ENCODE data around the gene CNTNAP2. TPM values are rescaled to one million over a fixed set of nuclear protein-coding genes. Genes with fewer than 3 reads are reported as not detected.

CNTNAP2 gene
- total RNA-seq, 1 donor from 2014 or later: 0.27 TPM

DNA sequence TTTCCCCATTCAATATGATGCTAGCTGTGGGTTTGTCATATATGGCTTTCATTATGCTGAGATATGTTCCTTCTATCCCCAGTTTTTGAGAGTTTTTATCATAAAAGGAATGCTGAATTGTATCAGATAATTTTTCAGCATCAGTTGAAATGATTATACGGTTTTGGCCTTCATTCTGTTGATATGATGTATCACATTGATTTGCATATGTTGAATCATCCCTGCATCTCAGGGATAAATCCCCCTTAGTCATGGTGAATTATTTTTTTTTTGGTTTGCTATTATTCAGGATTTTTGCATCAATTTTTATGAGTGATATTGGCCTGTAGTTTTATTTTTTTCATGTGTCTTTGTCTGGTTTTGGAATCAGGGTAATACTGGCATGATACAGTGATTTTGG, 1321.6 kb downstream of the CNTNAP2 start:
- H3K4me1 Mint-ChIP-seq (ENCODE audit: low read depth): no peaks in the 10 kb centered on the region

DNA sequence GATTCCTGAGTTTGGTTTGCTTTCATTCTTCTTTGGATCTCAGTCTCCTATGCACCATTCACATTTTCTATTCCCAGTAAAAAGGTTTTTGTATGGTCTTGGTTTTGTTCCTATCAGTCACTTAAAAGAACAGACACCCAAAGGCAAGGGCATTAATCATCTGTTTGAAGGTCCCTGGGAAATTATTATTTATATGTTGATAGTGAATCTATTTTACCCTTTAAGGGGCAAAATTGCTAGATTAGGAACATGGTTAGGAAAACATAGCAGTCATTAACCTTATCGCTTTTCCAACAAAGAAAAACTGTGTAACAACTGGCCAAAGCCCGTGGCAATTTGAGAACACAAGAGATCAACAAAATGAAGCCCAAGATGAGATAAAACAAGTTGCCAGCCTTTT, 1327.3 kb downstream of the CNTNAP2 start:
- TF ChIP-seq, protein P1, sequence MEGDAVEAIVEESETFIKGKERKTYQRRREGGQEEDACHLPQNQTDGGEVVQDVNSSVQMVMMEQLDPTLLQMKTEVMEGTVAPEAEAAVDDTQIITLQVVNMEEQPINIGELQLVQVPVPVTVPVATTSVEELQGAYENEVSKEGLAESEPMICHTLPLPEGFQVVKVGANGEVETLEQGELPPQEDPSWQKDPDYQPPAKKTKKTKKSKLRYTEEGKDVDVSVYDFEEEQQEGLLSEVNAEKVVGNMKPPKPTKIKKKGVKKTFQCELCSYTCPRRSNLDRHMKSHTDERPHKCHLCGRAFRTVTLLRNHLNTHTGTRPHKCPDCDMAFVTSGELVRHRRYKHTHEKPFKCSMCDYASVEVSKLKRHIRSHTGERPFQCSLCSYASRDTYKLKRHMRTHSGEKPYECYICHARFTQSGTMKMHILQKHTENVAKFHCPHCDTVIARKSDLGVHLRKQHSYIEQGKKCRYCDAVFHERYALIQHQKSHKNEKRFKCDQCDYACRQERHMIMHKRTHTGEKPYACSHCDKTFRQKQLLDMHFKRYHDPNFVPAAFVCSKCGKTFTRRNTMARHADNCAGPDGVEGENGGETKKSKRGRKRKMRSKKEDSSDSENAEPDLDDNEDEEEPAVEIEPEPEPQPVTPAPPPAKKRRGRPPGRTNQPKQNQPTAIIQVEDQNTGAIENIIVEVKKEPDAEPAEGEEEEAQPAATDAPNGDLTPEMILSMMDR (IDR thresholded peaks at IDR 0.05): no peak
- DNase-seq (ENCODE audit: low spot score): no peak
- Mint-ChIP-seq H3K27ac (ENCODE audit: unreplicated experiment) (no peak overlapping the region), H3K9me3 (ENCODE audit: low read depth) (peaks cover 20% of the 10 kb centered on the region), H3K4me1 (ENCODE audit: low read depth) (no peaks in the 10 kb centered on the region), H3K36me3 (ENCODE audit: low read depth) (peaks cover 7% of the 10 kb centered on the region), H3K4me3 (ENCODE audit: unreplicated experiment) (no peak overlapping the region), H3K27me3 (ENCODE audit: low read depth) (no peaks in the 10 kb centered on the region)

More for the DNA sequence above, 1321.6 kb downstream of the CNTNAP2 start:
- no peak for DNase-seq (ENCODE audit: low spot score)
- Mint-ChIP-seq H3K9me3 (ENCODE audit: low read depth) (peaks cover 26% of the 10 kb centered on the region), H3K4me3 (ENCODE audit: unreplicated experiment) (no peak overlapping the region), H3K36me3 (ENCODE audit: low read depth) (peaks cover 7% of the 10 kb centered on the region), H3K27ac (ENCODE audit: unreplicated experiment) (no peak overlapping the region), H3K27me3 (ENCODE audit: low read depth) (no peaks in the 10 kb centered on the region)
- TF ChIP-seq, protein P1 (IDR thresholded peaks at IDR 0.05): no peak

DNA sequence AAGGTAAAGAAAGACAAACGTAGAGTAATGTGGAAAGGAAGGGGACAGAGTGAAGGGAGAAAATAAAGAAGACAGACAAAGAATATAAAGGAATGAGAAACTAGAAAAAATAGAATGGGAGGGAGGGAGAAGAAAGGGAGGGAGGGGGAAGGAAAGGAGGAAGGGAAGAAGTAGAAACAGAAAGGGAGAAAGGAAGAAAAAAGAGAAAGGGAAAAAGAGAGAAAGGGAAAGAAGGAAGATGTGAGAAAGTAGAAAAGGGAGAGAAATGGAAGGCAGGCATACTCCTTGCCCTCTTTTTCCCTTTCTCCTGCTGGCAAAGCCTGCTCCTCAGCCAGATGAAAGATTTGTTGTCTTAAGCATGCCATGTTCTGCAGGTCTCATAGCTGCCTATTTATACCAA, 1336.2 kb downstream of the CNTNAP2 start:
- Mint-ChIP-seq H3K4me1 (ENCODE audit: low read depth) (peaks cover 3% of the 10 kb centered on the region), H3K27ac (ENCODE audit: unreplicated experiment) (no peak overlapping the region), H3K9me3 (ENCODE audit: low read depth) (no peaks in the 10 kb centered on the region), H3K36me3 (ENCODE audit: low read depth) (no peaks in the 10 kb centered on the region), H3K27me3 (ENCODE audit: low read depth) (no peaks in the 10 kb centered on the region), H3K4me3 (ENCODE audit: unreplicated experiment) (no peak overlapping the region)
- TF ChIP-seq, protein P1 (IDR thresholded peaks at IDR 0.05): no peak
- DNase-seq (ENCODE audit: low spot score): no peak

DNA sequence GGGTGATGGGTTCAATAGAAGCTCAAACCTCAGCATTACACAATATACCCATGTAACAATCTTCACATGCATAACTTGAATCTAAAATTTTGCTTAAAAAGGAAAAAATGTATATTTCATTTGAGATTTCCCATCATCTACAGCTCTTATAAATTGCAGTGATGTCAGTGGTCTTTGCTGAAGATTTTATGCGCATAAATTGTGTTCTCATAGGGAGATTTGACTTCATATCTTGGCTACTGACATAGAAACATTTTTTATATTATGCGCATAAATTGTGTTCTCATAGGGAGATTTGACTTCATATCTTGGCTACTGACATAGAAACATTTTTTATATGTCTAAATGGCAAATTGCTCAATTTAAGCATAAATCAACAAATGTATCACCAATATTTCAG, 1348.6 kb downstream of the CNTNAP2 start:
- Mint-ChIP-seq H3K27me3 (ENCODE audit: low read depth) (no peaks in the 10 kb centered on the region), H3K4me3 (ENCODE audit: unreplicated experiment) (no peak overlapping the region), H3K4me1 (ENCODE audit: low read depth) (no peaks in the 10 kb centered on the region), H3K27ac (ENCODE audit: unreplicated experiment) (no peak overlapping the region), H3K36me3 (ENCODE audit: low read depth) (no peaks in the 10 kb centered on the region), H3K9me3 (ENCODE audit: low read depth) (peaks cover 4% of the 10 kb centered on the region)
- TF ChIP-seq, protein P1 (IDR thresholded peaks at IDR 0.05): no peak
- no peak for DNase-seq (ENCODE audit: low spot score)

DNA sequence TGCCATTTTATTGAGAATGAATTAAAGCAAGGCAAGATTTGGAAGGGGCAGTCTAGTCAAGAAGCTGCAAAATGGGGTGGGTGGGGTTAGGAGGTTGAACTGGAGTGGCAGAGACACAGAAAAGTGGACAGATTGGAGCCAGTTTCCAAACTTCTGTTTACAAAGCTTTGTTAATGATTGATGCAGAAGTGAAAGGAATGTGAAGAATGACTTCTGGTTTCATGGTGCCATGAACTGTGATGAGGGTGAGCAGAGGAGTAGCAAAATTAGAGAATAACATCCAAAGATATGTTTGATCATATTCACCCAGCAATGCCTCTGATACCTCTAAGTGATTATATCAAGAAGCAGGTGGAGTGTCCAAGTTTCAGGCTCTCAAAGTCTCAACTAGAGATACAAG, 1356.0 kb downstream of the CNTNAP2 start:
- Mint-ChIP-seq H3K4me1 (ENCODE audit: low read depth) (no peaks in the 10 kb centered on the region), H3K36me3 (ENCODE audit: low read depth) (no peaks in the 10 kb centered on the region), H3K9me3 (ENCODE audit: low read depth) (peaks cover 7% of the 10 kb centered on the region), H3K27me3 (ENCODE audit: low read depth) (no peaks in the 10 kb centered on the region), H3K4me3 (ENCODE audit: unreplicated experiment) (no peak overlapping the region), H3K27ac (ENCODE audit: unreplicated experiment) (no peak overlapping the region)
- no peak for DNase-seq (ENCODE audit: low spot score)
- TF ChIP-seq, protein P1 (IDR thresholded peaks at IDR 0.05): no peak
